ENCODE results near the gene TMEM9B. TPM values are rescaled to one million over a fixed set of nuclear protein-coding genes. Genes with fewer than 3 reads are reported as not detected.

TMEM9B gene
- total and polyA plus RNA-seq, 9 of the 15 experiments (the other 6 are each of a cell fraction or from before 2014, with no cell fraction given), result 7.7 to 20.0 (median 14.0) TPM

GRCh38 chr11:8911029-8911823, 53.0 kb downstream of the TMEM9B start, which contains the start of gene AKIP1 (continued):
- TF ChIP-seq PRDM10 (IDR thresholded peaks at IDR 0.05; ENCODE audit: partially characterized antibody) (peak; percentile 78), CREB1 (IDR thresholded peaks at IDR 0.05) (no peak), CREB1 (CRISPR knock-in tag; IDR thresholded peaks at IDR 0.05) (no peak), CCNT2 (IDR thresholded peaks at IDR 0.05; ENCODE audit: borderline replicate concordance, extremely low read depth, insufficient read length, low read depth, low read length) (peak; percentile 8), HCFC1 (IDR thresholded peaks at IDR 0.05; ENCODE audit: low read depth, low read length) (0 out of 2 replicates have a peak, but pooled peaks have one; percentile 28), ZNF431 (CRISPR knock-in tag; IDR thresholded peaks at IDR 0.05) (no peak; the same call in 1 of the 2 replicates), MAX (CRISPR knock-in tag; IDR thresholded peaks at IDR 0.05) (peak; percentile 37; the same call in 1 of the 2 replicates), VEZF1 (CRISPR knock-in tag; IDR thresholded peaks at IDR 0.05) (peak; percentile 99), ZNF511 (CRISPR knock-in tag; IDR thresholded peaks at IDR 0.05) (peak; percentile 72), E2F6 (IDR thresholded peaks at IDR 0.05; ENCODE audit: borderline replicate concordance in 1 of 2, extremely low read depth in 1 of 2, insufficient read depth in 1 of 2, insufficient read length in 1 of 2, low read depth in 1 of 2, low read length in 1 of 2, poor library complexity in 1 of 2, severe bottlenecking in 1 of 2) (peak; percentile 35 to 90), ZNF12 (CRISPR knock-in tag; IDR thresholded peaks at IDR 0.05) (0 out of 2 replicates have a peak, but pooled peaks have one; percentile 28), ZBTB7A (IDR thresholded peaks at IDR 0.05; ENCODE audit: borderline replicate concordance, control insufficient read depth, low read depth, low read length) (peak; percentile 68), CHD1 (IDR thresholded peaks at IDR 0.05; ENCODE audit: low read length) (peak; percentile 68), RCOR1 (IDR thresholded peaks at IDR 0.05; ENCODE audit: borderline replicate concordance in 1 of 2, low read depth in 2 of 2, low read length in 2 of 2) (0 out of 4 replicates have a peak, but pooled peaks of 1 of the 2 experiments have one; percentile 40), SMARCA4 (IDR thresholded peaks at IDR 0.05) (0 out of 2 replicates have a peak, but pooled peaks have one; percentile 12), PHF20 (IDR thresholded peaks at IDR 0.05; ENCODE audit: partially characterized antibody) (peak; percentile 40), RHOXF2B (CRISPR knock-in tag; conservative IDR thresholded peaks at IDR 0.05) (0 out of 2 replicates have a peak, but pooled peaks have one; percentile 35), YY1 (IDR thresholded peaks at IDR 0.05; ENCODE audit: borderline replicate concordance in 1 of 3, control insufficient read depth in 1 of 3, extremely low read depth in 1 of 3, insufficient read depth in 3 of 3, insufficient read length in 1 of 3, insufficient replicate concordance in 2 of 3, low read depth in 1 of 3, low read length in 2 of 3) (peak in 1 of 3 experiments; percentile 47)

Measured in K562 (cell line).